Measurements from ENCODE around the gene SLC22A23.

GRCh38 chr6:3285049-3285639, 171.7 kb downstream of the SLC22A23 start:
- TF ChIP-seq CTCF (conservative IDR thresholded peaks at IDR 0.05; ENCODE audit: low read depth in 2 of 2) (no peak), EZH2phosphoT487 (IDR thresholded peaks at IDR 0.05; ENCODE audit: unreplicated experiment) (no peak), ZNF462 (CRISPR knock-in tag; IDR thresholded peaks at IDR 0.05) (no peak), REST (IDR thresholded peaks at IDR 0.05; ENCODE audit: unreplicated experiment) (no peak), EZH2 (IDR thresholded peaks at IDR 0.05; ENCODE audit: low read depth, unreplicated experiment) (no peak), POLR2AphosphoS5 (IDR thresholded peaks at IDR 0.05; ENCODE audit: low read depth) (no peak), STAT1 (IDR thresholded peaks at IDR 0.05; ENCODE audit: unreplicated experiment) (no peak), CREB1 (CRISPR knock-in tag; IDR thresholded peaks at IDR 0.05; ENCODE audit: low read depth) (no peak)
